HFFc6 (cell line): ENCODE measurements around the gene FEM1B. TPM values are rescaled to one million over a fixed set of nuclear protein-coding genes. Genes with fewer than 3 reads are reported as not detected.

Source experiments
- DNase-seq: peaks from one replicate; pipeline ENCODE4 v3.0.0-alpha.2; 2018
- H3K27ac Mint-ChIP-seq: 2 replicates; pipeline ENCODE4 v1.8.0; 2020; ENCODE audit warnings: mild to moderate bottlenecking, mixed read lengths
- H3K27me3 Mint-ChIP-seq: 2 replicates; pipeline ENCODE4 v1.8.0; 2021; ENCODE audit warnings: mild to moderate bottlenecking, moderate library complexity, mixed read lengths; ENCODE audit not compliant: insufficient read depth
- H3K36me3 Mint-ChIP-seq: 2 replicates; pipeline ENCODE4 v1.8.0; 2021; ENCODE audit warnings: low read depth, mixed read lengths
- H3K4me1 Mint-ChIP-seq: 2 replicates; pipeline ENCODE4 v1.8.0; 2020; ENCODE audit warnings: low read depth, mixed read lengths
- H3K4me3 Mint-ChIP-seq: 2 replicates; pipeline ENCODE4 v1.8.0; 2020; ENCODE audit warnings: mild to moderate bottlenecking, moderate library complexity, mixed read lengths
- H3K9me3 Mint-ChIP-seq: 2 replicates; pipeline ENCODE4 v1.8.0; 2020; ENCODE audit warnings: mild to moderate bottlenecking, mixed read lengths
- total RNA-seq, 6 experiments: library from RNA; stranded (reverse); fragmentation: NEBNext Ultra II Directional; extraction: Animal tissue kit (Norgen Biotek cat#: 25700); gene quantifications; 2 replicates in 1 of 6; 3 replicates in 5 of 6; pipeline ENCODE4 v1.2.3, GENCODE V29; 2021
- TF ChIP-seq, protein P1 (sequence below): fragments of 200-600 bp; sonication (generic); IDR thresholded peaks from 2 replicates; pipeline ENCODE4 v1.5.0; 2021; ENCODE audit warnings: antibody characterized with exemption, mild to moderate bottlenecking

Gene FEM1B
- total RNA-seq, 6 experiments from 2014 or later, result 30.7 to 38.0 (median 32.7) TPM

DNA sequence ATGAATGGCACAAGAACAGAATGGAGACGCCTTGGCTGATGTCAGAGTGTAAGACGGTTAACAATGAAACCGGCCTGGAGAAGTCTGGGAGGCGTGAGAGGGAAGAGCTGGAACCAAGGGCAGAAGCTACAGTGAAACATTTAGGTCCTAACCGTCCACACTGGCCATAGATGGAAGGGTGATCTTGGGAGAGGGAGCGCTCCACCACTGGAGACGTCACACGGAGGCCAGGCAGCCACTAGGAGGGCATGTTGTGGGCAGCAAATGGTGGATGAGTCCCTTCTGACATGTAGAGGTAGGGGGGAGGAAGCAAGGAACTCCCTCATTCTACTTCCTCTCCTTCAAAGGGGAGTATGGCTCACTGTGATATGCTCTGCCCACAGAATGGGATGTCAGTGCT is 23.8 kb downstream of the FEM1B start:
- no peak for DNase-seq
- H3K4me3 Mint-ChIP-seq, result no peak overlapping the region

DNA sequence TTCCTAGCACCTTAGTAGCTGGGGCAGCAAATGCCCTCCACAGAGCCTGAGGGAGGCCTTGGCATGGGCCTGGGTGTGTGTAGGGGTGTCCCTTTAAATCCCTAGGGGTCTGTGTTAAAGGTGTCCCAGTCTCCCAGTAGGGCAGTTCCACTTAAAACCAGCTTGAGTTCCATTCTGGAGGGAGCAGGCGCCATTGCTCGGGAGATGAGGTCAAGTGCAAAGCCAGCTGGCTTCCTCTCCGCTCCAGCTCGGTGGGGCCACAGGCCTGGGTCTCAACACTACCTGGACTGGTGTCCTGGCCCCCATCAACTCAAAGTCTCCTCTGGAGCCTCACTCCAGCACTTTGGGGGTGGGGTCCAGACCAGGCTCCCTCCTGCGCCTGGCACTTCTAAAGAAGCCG is 25.2 kb downstream of the FEM1B start:
- Mint-ChIP-seq H3K27me3 (no peaks in the 10 kb centered on the region; the same call in 1 of the 2 replicates), H3K9me3 (no peaks in the 10 kb centered on the region), H3K36me3 (no peaks in the 10 kb centered on the region; the same call in 1 of the 2 replicates), H3K4me1 (peaks cover 47% of the 10 kb centered on the region), H3K4me3 (no peak overlapping the region), H3K27ac (no peak overlapping the region)
- TF ChIP-seq, protein P1, sequence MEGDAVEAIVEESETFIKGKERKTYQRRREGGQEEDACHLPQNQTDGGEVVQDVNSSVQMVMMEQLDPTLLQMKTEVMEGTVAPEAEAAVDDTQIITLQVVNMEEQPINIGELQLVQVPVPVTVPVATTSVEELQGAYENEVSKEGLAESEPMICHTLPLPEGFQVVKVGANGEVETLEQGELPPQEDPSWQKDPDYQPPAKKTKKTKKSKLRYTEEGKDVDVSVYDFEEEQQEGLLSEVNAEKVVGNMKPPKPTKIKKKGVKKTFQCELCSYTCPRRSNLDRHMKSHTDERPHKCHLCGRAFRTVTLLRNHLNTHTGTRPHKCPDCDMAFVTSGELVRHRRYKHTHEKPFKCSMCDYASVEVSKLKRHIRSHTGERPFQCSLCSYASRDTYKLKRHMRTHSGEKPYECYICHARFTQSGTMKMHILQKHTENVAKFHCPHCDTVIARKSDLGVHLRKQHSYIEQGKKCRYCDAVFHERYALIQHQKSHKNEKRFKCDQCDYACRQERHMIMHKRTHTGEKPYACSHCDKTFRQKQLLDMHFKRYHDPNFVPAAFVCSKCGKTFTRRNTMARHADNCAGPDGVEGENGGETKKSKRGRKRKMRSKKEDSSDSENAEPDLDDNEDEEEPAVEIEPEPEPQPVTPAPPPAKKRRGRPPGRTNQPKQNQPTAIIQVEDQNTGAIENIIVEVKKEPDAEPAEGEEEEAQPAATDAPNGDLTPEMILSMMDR, result no peak
- no peak for DNase-seq

More for the DNA sequence above, 23.8 kb downstream of the FEM1B start:
- H3K36me3 Mint-ChIP-seq, result peaks cover 7% of the 10 kb centered on the region; the same call in 1 of the 2 replicates
- H3K4me1 Mint-ChIP-seq, result peaks cover 39% of the 10 kb centered on the region
- H3K27ac Mint-ChIP-seq, result no peak overlapping the region
- TF ChIP-seq, protein P1, result no peak
- peaks cover 2% of the 10 kb centered on the region for H3K27me3 Mint-ChIP-seq
- no peaks in the 10 kb centered on the region for H3K9me3 Mint-ChIP-seq

DNA sequence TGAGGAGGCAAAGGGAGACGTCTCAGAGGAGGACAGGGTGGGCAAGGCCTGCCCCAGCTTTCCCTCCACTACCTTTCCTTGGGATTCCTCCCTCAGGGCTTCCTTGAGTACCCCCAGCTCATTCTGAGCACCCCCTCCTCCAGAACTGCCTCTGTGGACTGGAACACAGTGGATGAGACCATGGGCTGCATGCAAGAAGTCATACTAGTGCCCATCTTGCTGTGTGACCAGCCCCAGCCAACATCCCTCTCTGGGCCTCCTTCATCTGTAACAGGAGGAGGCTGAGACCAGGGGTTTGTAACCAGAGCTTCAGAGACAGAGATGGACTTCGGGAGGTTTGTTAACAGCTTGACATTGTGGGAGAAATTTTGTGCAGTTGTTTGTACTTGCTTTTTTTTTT is 25.6 kb downstream of the FEM1B start:
- Mint-ChIP-seq H3K27ac (no peak overlapping the region), H3K4me1 (peaks cover 44% of the 10 kb centered on the region), H3K27me3 (no peaks in the 10 kb centered on the region; the same call in 1 of the 2 replicates), H3K36me3 (no peaks in the 10 kb centered on the region; the same call in 1 of the 2 replicates), H3K4me3 (no peak overlapping the region), H3K9me3 (no peaks in the 10 kb centered on the region)
- DNase-seq, result no peak
- TF ChIP-seq, protein P1, result no peak

DNA sequence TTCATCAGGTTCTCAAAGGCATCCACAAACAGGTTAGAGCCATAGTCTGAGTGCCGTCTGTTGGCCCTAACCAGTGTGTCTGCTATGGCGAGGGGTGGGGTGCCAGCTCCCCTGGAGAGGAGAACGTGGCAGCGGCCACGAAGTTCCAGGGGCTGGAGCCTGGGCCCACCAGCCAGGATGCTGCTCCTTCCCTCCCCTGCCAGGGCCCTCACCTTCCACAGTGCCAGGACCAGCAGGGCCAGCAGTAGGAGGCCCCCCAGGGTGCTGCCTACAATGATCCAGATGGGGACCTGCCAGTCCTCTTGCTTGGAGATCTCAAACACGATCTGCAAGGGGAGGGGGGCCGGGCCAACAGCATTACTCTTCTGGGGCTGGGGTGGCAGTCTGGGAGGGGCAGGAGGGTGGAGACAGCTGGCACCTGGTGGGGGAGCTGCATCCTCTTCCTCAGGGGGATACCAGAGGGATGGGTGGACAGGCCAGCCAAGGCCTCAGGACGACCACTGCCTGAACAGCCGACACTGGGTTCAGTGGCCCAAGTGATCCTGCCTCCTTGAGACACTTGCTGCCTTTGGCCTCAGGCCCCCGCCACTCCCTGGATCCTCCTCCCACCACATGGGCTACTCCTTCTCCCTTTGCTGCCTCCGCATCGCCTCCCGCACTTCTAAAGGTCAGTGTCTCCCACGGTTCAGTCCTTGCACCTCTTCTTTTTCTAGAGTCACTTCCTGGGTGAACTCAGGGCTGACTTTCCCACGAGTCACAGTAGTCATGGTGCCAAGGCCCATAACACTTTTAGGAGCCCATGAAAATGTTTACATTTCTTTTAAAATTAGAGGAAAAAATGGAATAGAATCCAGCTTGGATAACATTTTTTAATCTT is 26.3 kb downstream of the FEM1B start:
- Mint-ChIP-seq H3K36me3 (no peaks in the 10 kb centered on the region), H3K9me3 (no peaks in the 10 kb centered on the region), H3K27ac (peak overlapping the region; percentile 18; the same call in 1 of the 2 replicates), H3K4me1 (peaks cover 41% of the 10 kb centered on the region), H3K4me3 (no peak overlapping the region), H3K27me3 (no peaks in the 10 kb centered on the region; the same call in 1 of the 2 replicates)
- DNase-seq, result no peak
- TF ChIP-seq, protein P1, result no peak

DNA sequence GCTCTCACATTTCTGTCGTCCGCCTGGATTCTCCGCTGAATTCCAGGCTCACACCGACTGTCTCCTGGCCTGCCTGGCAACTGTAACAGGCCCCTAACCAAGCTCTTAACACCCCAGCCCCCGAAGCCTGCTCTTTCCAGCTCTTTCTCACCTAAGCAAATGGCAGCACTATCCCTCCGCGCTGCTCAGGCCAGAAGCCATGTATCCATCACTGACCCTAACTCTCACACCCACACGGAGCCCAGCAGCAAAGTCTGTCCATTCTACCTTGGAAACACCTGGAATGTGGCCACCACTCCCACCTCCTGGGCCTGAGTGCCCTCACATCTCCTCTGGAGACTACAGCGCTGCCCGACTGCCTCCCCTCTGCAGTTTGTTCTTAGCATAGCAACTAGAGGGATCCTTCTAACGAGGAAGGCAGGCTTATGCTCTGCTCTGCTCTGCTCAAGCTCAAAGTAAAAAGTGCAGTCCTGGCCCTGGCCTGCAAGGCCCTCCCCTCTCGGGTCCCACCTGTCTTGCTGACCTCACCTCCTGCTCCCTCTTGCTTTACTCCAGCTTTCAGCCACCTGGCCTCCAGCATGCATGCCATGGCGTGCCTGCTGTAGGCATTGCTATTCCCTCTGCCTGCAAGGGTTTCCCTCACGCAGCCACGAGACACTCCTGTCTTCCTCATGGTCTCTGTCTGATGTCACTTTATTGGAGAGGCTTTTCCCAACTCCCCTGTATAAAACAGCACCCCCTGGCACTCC is 27.2 kb downstream of the FEM1B start:
- H3K36me3 Mint-ChIP-seq, result no peaks in the 10 kb centered on the region

More for the DNA sequence above, 27.2 kb downstream of the FEM1B start:
- no peaks in the 10 kb centered on the region for H3K9me3 Mint-ChIP-seq
- peaks cover 41% of the 10 kb centered on the region for H3K4me1 Mint-ChIP-seq
- TF ChIP-seq, protein P1, result no peak
- H3K4me3 Mint-ChIP-seq, result no peak overlapping the region
- H3K27ac Mint-ChIP-seq, result peak overlapping the region; percentile 11
- no peaks in the 10 kb centered on the region; the same call in 1 of the 2 replicates for H3K27me3 Mint-ChIP-seq
- no peak for DNase-seq
